Stimulated activated CD8-positive, alpha-beta memory T cell treated with anti-CD3 and anti-CD28 coated beads, Interleukin-7, amount 100 ng/mL, for 48 hours (primary cell): ENCODE results near the gene IQSEC1.

ENCODE experiments used
- DNase-seq, 2 donors: peaks; one replicate each; pipeline ENCODE4 v3.0.0-alpha.2; 2020; ENCODE audit warnings: low read depth in 1 of 2; ENCODE audit errors: extremely low read depth in 1 of 2

IQSEC1 gene

GRCh38 chr3:12852201-12852600 is 221.0 kb downstream of the IQSEC1 start:
- no peak for DNase-seq
